Spleen (tissue), 11 donors: Measurements from ENCODE around the gene MSANTD2. TPM values are rescaled to one million over a fixed set of nuclear protein-coding genes. Genes with fewer than 3 reads are reported as not detected.

ENCODE experiments used
- DNase-seq: peaks from one replicate; pipeline ENCODE4 v3.0.0-alpha.2; 2020
- H3K27ac ChIP-seq, 8 donors: fragments of 200-600 bp; sonication (generic) in 7 of 8; 1 replicate in 4 of 8; 2 replicates in 4 of 8; pipeline versions ENCODE4 v1.5.0 to v1.8.0; 2016 to 2021; ENCODE audit warnings: inconsistent platforms in 4 of 8, mild to moderate bottlenecking in 4 of 8, moderate library complexity in 1 of 8
- H3K27me3 ChIP-seq, 7 donors: fragments of 200-600 bp; sonication (generic) in 6 of 7; replicated peaks in 1 of 7; 1 replicate in 4 of 7; 2 replicates in 3 of 7; pipeline versions ENCODE4 v1.5.0 to v1.8.0; 2016 to 2021; ENCODE audit warnings: inconsistent platforms in 3 of 7, mild to moderate bottlenecking in 1 of 7
- H3K36me3 ChIP-seq, 6 donors: fragments of 200-600 bp; sonication (generic) in 5 of 6; 1 replicate in 4 of 6; 2 replicates in 2 of 6; pipeline versions ENCODE4 v1.5.0 to v1.8.0; 2016 to 2021; ENCODE audit warnings: inconsistent platforms in 2 of 6
- H3K4me1 ChIP-seq, 6 donors: fragments of 200-600 bp; sonication (generic) in 5 of 6; 1 replicate in 3 of 6; 2 replicates in 3 of 6; pipeline versions ENCODE4 v1.5.0 to v1.8.0; 2016 to 2021; ENCODE audit warnings: inconsistent platforms in 3 of 6
- H3K4me3 ChIP-seq, 8 donors: fragments of 200-600 bp; sonication (generic) in 7 of 8; 1 replicate in 4 of 8; 2 replicates in 4 of 8; pipeline versions ENCODE4 v1.5.0 to v1.8.0; 2016 to 2021; ENCODE audit warnings: inconsistent platforms in 4 of 8, mild to moderate bottlenecking in 4 of 8, moderate library complexity in 2 of 8
- H3K9me3 ChIP-seq, 8 donors: fragments of 200-600 bp; sonication (generic) in 7 of 8; 1 replicate in 4 of 8; 2 replicates in 4 of 8; pipeline versions ENCODE4 v1.5.0 to v1.8.0; 2016 to 2021; ENCODE audit warnings: inconsistent platforms in 4 of 8
- POLR2A ChIP-seq, 3 donors: fragments of 450-650 bp; IDR thresholded peaks; one replicate each; pipeline ENCODE4 v1.5.1; 2017; ENCODE audit warnings: antibody characterized with exemption in 3 of 3, mild to moderate bottlenecking in 1 of 3
- POLR2AphosphoS5 ChIP-seq, 3 donors: sonication (generic); formaldehyde crosslinking; IDR thresholded peaks; one replicate each; pipeline ENCODE4 v1.5.1; 2017; ENCODE audit warnings: antibody characterized with exemption in 3 of 3
- WGBS, 5 donors: extraction: QIAGEN DNeasy Blood & Tissue Kit in 3 of 5; methylation state at CpG; one replicate each; pipeline versions ENCODE4 v1.1.5 to v1.1.7; 2013 to 2018; 5-methylcytosine and 5-hydroxymethylcytosine counted together
- intact Hi-C: fragments of 100-400 bp; cut with DNase I; formaldehyde crosslinking; loops from one replicate; pipeline ENCODE4 v1.15.0; 2023; ENCODE audit warnings: low total_unique reads
- polyA plus RNA-seq, 3 donors: library from polyadenylated mRNA; stranded (reverse); fragments of 200-250 nt; gene quantifications; one replicate each; pipeline ENCODE4 v1.2.1, GENCODE V29; 2013
- total RNA-seq, 7 donors: library from RNA; depleted of rRNA in 3 of 7; stranded (reverse); fragments of >200 nt in 3 of 7; fragmentation: NEBNext Ultra II Directional in 4 of 7; extraction: Animal tissue kit (Norgen Biotek cat#: 25700) in 4 of 7; gene quantifications; one replicate each; pipeline versions ENCODE4 v1.1.0 to v1.2.1, GENCODE V29; 2016 to 2021
- TF ChIP-seq, protein P1 (sequence below), 11 experiments: fragments of 200-600 bp in 7 of 11; fragments of 450-650 bp in 4 of 11; sonication (generic) in 4 of 11; IDR thresholded peaks in 8 of 11; conservative IDR thresholded peaks in 3 of 11; 1 replicate in 7 of 11; 2 replicates in 4 of 11; pipeline versions ENCODE4 v1.4.0 to v1.8.0; 2016 to 2021; ENCODE audit warnings: antibody characterized with exemption in 11 of 11, inconsistent platforms in 4 of 11, mild to moderate bottlenecking in 1 of 11
- donor health status: healthy with polysubstance abuse.
- donor health status: DM: no; HTN: no; CAD: no; lungs with moderate emphysema.
- donor health status: DM: no; HTN: no; CAD: no.
- donor health status: Bipolar disorder and iron deficiency.
- donor health status: healthy.
- donor health status: DM: no; HTN: no; CAD: no.
- donor health status: DM: yes; HTN: yes; CAD: no.

Gene MSANTD2
- total and polyA plus RNA-seq, 10 donors = 9.5 to 25.8 (median 18.8) TPM

DNA sequence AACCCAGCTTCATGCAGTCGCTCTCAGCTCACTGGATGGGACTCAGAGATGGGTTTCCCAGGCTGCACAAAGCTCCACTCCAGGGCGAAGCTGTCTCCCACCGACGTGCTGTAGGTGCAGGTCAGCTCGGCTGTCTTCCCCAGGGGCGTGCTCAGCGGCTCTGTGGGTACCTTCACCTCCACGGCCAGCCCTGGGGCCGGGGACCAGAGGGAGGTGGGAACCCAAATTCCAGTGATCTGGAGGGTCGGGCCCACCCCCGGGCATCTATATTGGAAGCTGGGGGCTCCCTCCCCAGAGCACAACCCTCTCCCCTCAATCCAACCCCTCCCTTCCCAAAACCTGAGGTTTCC lies 48.8 kb downstream of the MSANTD2 start:
- TF ChIP-seq POLR2AphosphoS5 (IDR thresholded peaks at IDR 0.05) = no peak
- intact Hi-C loops = no loop called here
- DNase-seq = peak; percentile 73
- H3K27ac ChIP-seq = peak overlapping the region in 3 of 8 donors; percentile 3 to 48 (median 38)
- no peak overlapping the region for H3K4me3 ChIP-seq
- 76 to 89% (median 84%) methylated on average over 5 to 11 of the region's 11 CpGs for WGBS, 5 donors
- no peaks in the 10 kb centered on the region for H3K9me3 ChIP-seq
- H3K4me1 ChIP-seq = peaks cover 0 to 66% (median 48%) of the 10 kb centered on the region in 6 donors
- H3K36me3 ChIP-seq = no peaks in the 10 kb centered on the region
- H3K27me3 ChIP-seq = peaks cover 0 to 14% (median 0%) of the 10 kb centered on the region in 7 donors

DNA sequence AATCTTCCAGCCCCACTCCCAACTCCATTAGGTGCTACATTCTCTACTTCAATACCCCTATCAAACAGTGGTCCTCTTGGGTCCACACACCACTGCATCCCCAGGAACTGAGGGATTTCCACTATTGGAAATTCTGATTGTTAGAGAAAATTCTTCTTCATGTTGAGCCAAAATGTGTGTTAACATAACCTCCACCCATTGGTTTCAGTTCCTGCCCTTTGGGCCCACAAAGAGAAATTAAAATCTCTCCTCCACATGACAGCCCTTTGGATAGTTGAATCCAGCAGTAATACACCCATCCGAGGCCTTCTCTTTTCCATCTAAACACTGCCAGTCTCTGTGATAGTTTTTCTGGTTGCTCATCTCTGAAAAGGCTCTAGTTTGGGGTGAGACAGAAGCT lies 50.3 kb downstream of the MSANTD2 start:
- intact Hi-C loops = no loop called here
- Histone ChIP-seq H3K4me1 (peaks cover 0 to 80% (median 58%) of the 10 kb centered on the region in 6 donors), H3K9me3 (no peaks in the 10 kb centered on the region), H3K36me3 (no peaks in the 10 kb centered on the region), H3K27me3 (peaks cover 0 to 19% (median 0%) of the 10 kb centered on the region in 7 donors), H3K4me3 (no peak overlapping the region), H3K27ac (peak overlapping the region in 1 of 8 donors; percentile 87)
- 70 to 88% (median 82%) methylated on average over 1 of the region's 1 CpG for WGBS, 5 donors
- TF ChIP-seq POLR2AphosphoS5 (IDR thresholded peaks at IDR 0.05) = no peak
- no peak for TF ChIP-seq POLR2A (IDR thresholded peaks at IDR 0.05)
- TF ChIP-seq, protein P1, sequence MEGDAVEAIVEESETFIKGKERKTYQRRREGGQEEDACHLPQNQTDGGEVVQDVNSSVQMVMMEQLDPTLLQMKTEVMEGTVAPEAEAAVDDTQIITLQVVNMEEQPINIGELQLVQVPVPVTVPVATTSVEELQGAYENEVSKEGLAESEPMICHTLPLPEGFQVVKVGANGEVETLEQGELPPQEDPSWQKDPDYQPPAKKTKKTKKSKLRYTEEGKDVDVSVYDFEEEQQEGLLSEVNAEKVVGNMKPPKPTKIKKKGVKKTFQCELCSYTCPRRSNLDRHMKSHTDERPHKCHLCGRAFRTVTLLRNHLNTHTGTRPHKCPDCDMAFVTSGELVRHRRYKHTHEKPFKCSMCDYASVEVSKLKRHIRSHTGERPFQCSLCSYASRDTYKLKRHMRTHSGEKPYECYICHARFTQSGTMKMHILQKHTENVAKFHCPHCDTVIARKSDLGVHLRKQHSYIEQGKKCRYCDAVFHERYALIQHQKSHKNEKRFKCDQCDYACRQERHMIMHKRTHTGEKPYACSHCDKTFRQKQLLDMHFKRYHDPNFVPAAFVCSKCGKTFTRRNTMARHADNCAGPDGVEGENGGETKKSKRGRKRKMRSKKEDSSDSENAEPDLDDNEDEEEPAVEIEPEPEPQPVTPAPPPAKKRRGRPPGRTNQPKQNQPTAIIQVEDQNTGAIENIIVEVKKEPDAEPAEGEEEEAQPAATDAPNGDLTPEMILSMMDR (IDR thresholded peaks at IDR 0.05 in 8 of 11, conservative IDR thresholded peaks at IDR 0.05 in 3 of 11) = no peak
- DNase-seq = no peak

- Histone ChIP-seq H3K27ac (peak overlapping the region in 7 of 8 donors; percentile 7 to 87 (median 54)), H3K4me3 (no peak overlapping the region), H3K36me3 (no peaks in the 10 kb centered on the region), H3K27me3 (peaks cover 0 to 19% (median 0%) of the 10 kb centered on the region in 7 donors), H3K4me1 (peaks cover 0 to 82% (median 58%) of the 10 kb centered on the region in 6 donors), H3K9me3 (no peaks in the 10 kb centered on the region)
- DNase-seq = peak; percentile 84
- TF ChIP-seq, protein P1 (IDR thresholded peaks at IDR 0.05 in 8 of 11, conservative IDR thresholded peaks at IDR 0.05 in 3 of 11) = no peak
- TF ChIP-seq POLR2AphosphoS5 (IDR thresholded peaks at IDR 0.05) = peak; percentile 83 to 86 (median 85)
- 41 to 54% (median 49%) methylated on average over 9 to 12 of the region's 12 CpGs for WGBS, 5 donors
- intact Hi-C loops = no loop called here
Measured at GRCh38 chr11:124748481-124749343, 51.5 kb downstream of the MSANTD2 start.

- WGBS, 5 donors = 66 to 83% (median 75%) methylated on average over 7 of the region's 7 CpGs
- DNase-seq = no peak
- no peak overlapping the region for H3K4me3 ChIP-seq
- intact Hi-C loops = no loop called here
- H3K36me3 ChIP-seq = no peaks in the 10 kb centered on the region
- peaks cover 0 to 76% (median 58%) of the 10 kb centered on the region in 6 donors for H3K4me1 ChIP-seq
- TF ChIP-seq POLR2AphosphoS5 (IDR thresholded peaks at IDR 0.05) (no peak), POLR2A (IDR thresholded peaks at IDR 0.05) (no peak)
- TF ChIP-seq, protein P1 (IDR thresholded peaks at IDR 0.05 in 8 of 11, conservative IDR thresholded peaks at IDR 0.05 in 3 of 11) = no peak
- H3K27me3 ChIP-seq = peaks cover 0 to 19% (median 0%) of the 10 kb centered on the region in 7 donors
- peak overlapping the region in 7 of 8 donors; percentile 7 to 87 (median 54) for H3K27ac ChIP-seq
- no peaks in the 10 kb centered on the region for H3K9me3 ChIP-seq
Measured at GRCh38 chr11:124748100-124748418, 52.1 kb downstream of the MSANTD2 start.
